HEK293 (cell line): Measurements from ENCODE around the gene HCAR2.
"Not testable (repeated sequence)": the region's sequence is repeated elsewhere in the genome, so short reads cannot be mapped to it uniquely, and the experiment has no call there.

Experiments
- CTCF ChIA-PET: fragments of 350-600 bp; formaldehyde crosslinking; extraction: SDS; loops from one replicate; lab custom pipeline; 2021; ENCODE audit warnings: antibody characterized with exemption; lab: Yijun Ruan, JAX
- POLR2A ChIA-PET: fragments of 300-600 bp; formaldehyde crosslinking; extraction: SDS; loops from one replicate; lab custom pipeline; 2020; ENCODE audit warnings: antibody characterized with exemption, inconsistent platforms; lab: Yijun Ruan, JAX
- H3K27ac ChIP-seq: fragments of 200-500 bp; sonication (Bioruptor generic); 2 replicates; pipeline ENCODE4 v1.5.1; 2014; ENCODE audit warnings: low read depth, low read length, control low read depth, inconsistent platforms; ENCODE audit errors: extremely low read depth
- H3K36me3 ChIP-seq, 2 experiments: fragments of 200-500 bp in 1 of 2; sonication (Bioruptor generic) in 1 of 2; 1 replicate in 1 of 2; 2 replicates in 1 of 2; pipeline ENCODE4 v1.5.1; 2014 to 2017; ENCODE audit warnings: inconsistent platforms in 2 of 2, low read length in 2 of 2; ENCODE audit not compliant: control insufficient read depth in 2 of 2, insufficient read depth in 1 of 2
- H3K4me1 ChIP-seq: fragments of 200-500 bp; sonication (Bioruptor generic); 2 replicates; pipeline ENCODE4 v1.5.1; 2014; ENCODE audit warnings: mild to moderate bottlenecking, low read length, inconsistent platforms; ENCODE audit not compliant: control insufficient read depth, insufficient read depth
- H3K4me3 ChIP-seq: 2 replicates; pipeline ENCODE4 v1.5.1; 2011; ENCODE audit warnings: low read depth, mild to moderate bottlenecking, control low read depth, low read length, moderate library complexity
- H3K9me3 ChIP-seq: fragments of 200-500 bp; sonication (Bioruptor generic); 2 replicates; pipeline ENCODE4 v1.5.1; 2014; ENCODE audit warnings: low read depth, low read length, inconsistent platforms; ENCODE audit not compliant: control insufficient read depth, insufficient read depth
- IKZF3 ChIP-seq: fragments of 450-650 bp; IDR thresholded peaks from 2 replicates; pipeline ENCODE4 v1.5.0; 2018; ENCODE audit warnings: missing biosample characterization, mild to moderate bottlenecking, missing genetic modification characterization, moderate library complexity
- KLF7 ChIP-seq: fragments of 450-650 bp; formaldehyde crosslinking; IDR thresholded peaks from 2 replicates; pipeline ENCODE4 v1.5.1; 2016; ENCODE audit warnings: missing biosample characterization, missing genetic modification characterization, borderline replicate concordance
- MZF1 ChIP-seq: fragments of 450-650 bp; formaldehyde crosslinking; IDR thresholded peaks from 2 replicates; pipeline ENCODE4 v1.5.1; 2017; ENCODE audit warnings: missing biosample characterization, missing genetic modification characterization, borderline replicate concordance
- OVOL3 ChIP-seq: fragments of 450-650 bp; formaldehyde crosslinking; IDR thresholded peaks from 2 replicates; pipeline ENCODE4 v1.5.1; 2016; ENCODE audit warnings: missing biosample characterization, missing genetic modification characterization
- SP2 ChIP-seq: fragments of 450-650 bp; formaldehyde crosslinking; IDR thresholded peaks from 2 replicates; pipeline ENCODE4 v1.5.1; 2016; ENCODE audit warnings: missing biosample characterization, missing genetic modification characterization
- SP3 ChIP-seq: fragments of 450-650 bp; formaldehyde crosslinking; IDR thresholded peaks from 2 replicates; pipeline ENCODE4 v1.5.1; 2016; ENCODE audit warnings: missing biosample characterization, missing genetic modification characterization
- ZBTB17 ChIP-seq: fragments of 450-650 bp; formaldehyde crosslinking; IDR thresholded peaks from 2 replicates; pipeline ENCODE4 v1.5.1; 2016; ENCODE audit warnings: missing biosample characterization, missing genetic modification characterization
- ZFP69B ChIP-seq: fragments of 450-650 bp; formaldehyde crosslinking; IDR thresholded peaks from 2 replicates; pipeline ENCODE4 v1.5.1; 2016; ENCODE audit warnings: missing biosample characterization, missing genetic modification characterization
- ZNF121 ChIP-seq: fragments of 450-650 bp; formaldehyde crosslinking; IDR thresholded peaks from 2 replicates; pipeline ENCODE4 v1.5.1; 2016; ENCODE audit warnings: missing biosample characterization, missing genetic modification characterization
- ZNF19 ChIP-seq: fragments of 450-650 bp; formaldehyde crosslinking; IDR thresholded peaks from 2 replicates; pipeline ENCODE4; 2016; ENCODE audit warnings: missing biosample characterization, missing genetic modification characterization, low read depth
- ZNF335 ChIP-seq: fragments of 450-650 bp; formaldehyde crosslinking; conservative IDR thresholded peaks from 2 replicates; pipeline ENCODE4 v1.5.1; 2016; ENCODE audit warnings: missing biosample characterization, missing genetic modification characterization
- ZNF558 ChIP-seq: fragments of 450-650 bp; formaldehyde crosslinking; IDR thresholded peaks from 2 replicates; pipeline ENCODE4 v1.5.1; 2016; ENCODE audit warnings: missing biosample characterization, missing genetic modification characterization
- ZNF596 ChIP-seq: fragments of 450-650 bp; IDR thresholded peaks from 2 replicates; pipeline ENCODE4 v1.5.0; 2018; ENCODE audit warnings: missing biosample characterization, mild to moderate bottlenecking, missing genetic modification characterization, moderate library complexity
- ZNF701 ChIP-seq: fragments of 450-650 bp; formaldehyde crosslinking; IDR thresholded peaks from 2 replicates; pipeline ENCODE4 v1.5.1; 2016; ENCODE audit warnings: missing biosample characterization, missing genetic modification characterization
- ZNF785 ChIP-seq: fragments of 450-650 bp; formaldehyde crosslinking; IDR thresholded peaks from 2 replicates; pipeline ENCODE4 v1.5.1; 2016; ENCODE audit warnings: missing biosample characterization, missing genetic modification characterization
- ZSCAN23 ChIP-seq: fragments of 450-650 bp; formaldehyde crosslinking; IDR thresholded peaks from 2 replicates; pipeline ENCODE4 v1.5.1; 2016; ENCODE audit warnings: missing biosample characterization, missing genetic modification characterization
- TF ChIP-seq, protein P1 (sequence below): fragments of 450-650 bp; formaldehyde crosslinking; IDR thresholded peaks from 2 replicates; pipeline ENCODE4 v1.5.0; 2017; ENCODE audit warnings: missing biosample characterization, missing genetic modification characterization, borderline replicate concordance
- TF ChIP-seq, protein P2 (sequence below): fragments of 450-650 bp; formaldehyde crosslinking; IDR thresholded peaks from 2 replicates; pipeline ENCODE4 v1.5.1; 2016; ENCODE audit warnings: missing biosample characterization, missing genetic modification characterization

HCAR2 gene

DNA sequence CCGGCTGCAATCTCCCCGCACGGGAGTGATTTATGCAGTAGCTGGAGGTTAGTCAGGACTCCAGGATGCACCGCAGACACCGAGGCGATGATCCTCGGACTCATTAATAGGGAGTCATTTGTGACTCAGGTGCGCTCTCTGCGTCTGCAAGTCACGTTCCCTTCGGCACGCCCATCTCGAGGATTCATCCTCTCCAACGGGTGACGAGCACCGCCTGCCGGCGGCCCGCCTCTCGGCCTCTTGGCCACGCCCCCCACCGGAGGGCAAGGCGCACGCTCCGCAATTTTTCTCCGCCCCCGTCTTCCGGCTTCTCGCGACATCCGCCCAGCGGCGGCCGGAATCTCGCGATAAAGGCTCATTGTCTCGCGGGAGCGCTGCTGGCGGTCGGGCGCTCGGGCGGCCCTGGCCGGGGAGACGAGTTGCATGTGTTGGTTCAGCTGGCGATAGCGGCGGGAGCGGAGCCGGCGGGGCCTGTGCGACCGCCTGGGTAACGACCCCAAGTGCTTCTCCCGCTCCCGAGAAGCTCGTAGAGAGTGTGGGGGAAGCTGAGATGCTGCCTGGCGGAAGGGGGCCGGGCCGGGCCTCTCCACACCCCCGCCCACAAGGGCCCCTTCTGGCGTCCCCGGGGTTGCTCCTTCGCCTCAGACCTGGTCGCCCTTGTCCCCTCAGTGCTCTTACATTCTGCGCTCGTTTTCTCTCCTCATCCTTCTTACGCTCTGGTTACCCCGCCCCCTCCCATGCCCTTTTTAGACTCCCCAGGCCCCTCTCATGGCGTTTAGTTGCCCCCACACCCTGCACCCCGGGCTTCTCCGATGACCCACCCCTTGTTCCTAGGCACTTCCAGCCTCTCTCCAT is 49.5 kb upstream of the HCAR2 start, which contains the start of gene DENR (continued):
- TF ChIP-seq KLF7 (tag by site-specific recombination) (peak; percentile 79; the same call in 1 of the 2 replicates), ZNF785 (tag by site-specific recombination) (no peak), ZFP69B (tag by site-specific recombination) (no peak), SP3 (peak; percentile 94), ZNF558 (tag by site-specific recombination) (no peak), ZNF596 (tag by site-specific recombination) (peak; percentile 68; the same call in 1 of the 2 replicates)
- TF ChIP-seq, protein P1, sequence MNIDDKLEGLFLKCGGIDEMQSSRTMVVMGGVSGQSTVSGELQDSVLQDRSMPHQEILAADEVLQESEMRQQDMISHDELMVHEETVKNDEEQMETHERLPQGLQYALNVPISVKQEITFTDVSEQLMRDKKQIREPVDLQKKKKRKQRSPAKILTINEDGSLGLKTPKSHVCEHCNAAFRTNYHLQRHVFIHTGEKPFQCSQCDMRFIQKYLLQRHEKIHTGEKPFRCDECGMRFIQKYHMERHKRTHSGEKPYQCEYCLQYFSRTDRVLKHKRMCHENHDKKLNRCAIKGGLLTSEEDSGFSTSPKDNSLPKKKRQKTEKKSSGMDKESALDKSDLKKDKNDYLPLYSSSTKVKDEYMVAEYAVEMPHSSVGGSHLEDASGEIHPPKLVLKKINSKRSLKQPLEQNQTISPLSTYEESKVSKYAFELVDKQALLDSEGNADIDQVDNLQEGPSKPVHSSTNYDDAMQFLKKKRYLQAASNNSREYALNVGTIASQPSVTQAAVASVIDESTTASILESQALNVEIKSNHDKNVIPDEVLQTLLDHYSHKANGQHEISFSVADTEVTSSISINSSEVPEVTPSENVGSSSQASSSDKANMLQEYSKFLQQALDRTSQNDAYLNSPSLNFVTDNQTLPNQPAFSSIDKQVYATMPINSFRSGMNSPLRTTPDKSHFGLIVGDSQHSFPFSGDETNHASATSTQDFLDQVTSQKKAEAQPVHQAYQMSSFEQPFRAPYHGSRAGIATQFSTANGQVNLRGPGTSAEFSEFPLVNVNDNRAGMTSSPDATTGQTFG (tag by site-specific recombination): no peak

DNA sequence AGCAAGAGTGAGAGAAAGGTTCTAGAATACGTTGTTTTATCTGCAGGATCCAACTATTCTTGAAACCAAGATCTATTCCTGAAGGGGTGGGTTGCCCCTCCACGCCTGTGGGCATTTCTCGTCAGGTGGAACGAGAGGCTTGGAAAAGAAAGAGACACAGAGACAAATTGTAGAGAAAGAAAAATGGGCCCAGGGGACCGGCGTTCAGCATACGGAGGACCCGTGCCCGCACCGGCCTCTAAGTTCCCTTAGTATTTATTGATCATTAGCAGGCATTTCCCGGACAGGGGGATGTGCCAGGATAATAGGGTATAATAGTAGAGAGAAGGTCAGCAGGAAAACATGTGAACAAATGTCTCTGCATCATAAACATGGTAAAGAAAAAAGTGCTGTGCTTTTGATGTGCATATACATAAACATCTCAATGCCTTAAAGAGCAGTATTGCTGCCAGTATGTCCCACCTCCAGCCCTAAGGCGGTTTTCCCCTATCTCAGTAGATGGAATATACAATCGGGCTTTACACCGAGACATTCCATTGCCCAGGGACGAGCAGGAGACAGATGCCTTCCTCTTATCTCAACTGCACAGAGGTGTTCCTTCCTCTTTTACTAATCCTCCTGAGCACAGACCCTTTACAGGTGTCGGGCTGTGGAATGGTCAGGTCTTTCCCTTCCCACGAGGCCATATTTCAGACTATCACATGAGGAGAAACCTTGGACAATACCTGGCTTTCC is 47.8 kb upstream of the HCAR2 start:
- H3K9me3 ChIP-seq, H3K27ac ChIP-seq, POLR2A ChIA-PET, CTCF ChIA-PET, H3K4me1 ChIP-seq, H3K4me3 ChIP-seq: not testable (repeated sequence)
- H3K36me3 ChIP-seq: peaks cover 20 to 27% of the 10 kb centered on the region in 2 experiments

DNA sequence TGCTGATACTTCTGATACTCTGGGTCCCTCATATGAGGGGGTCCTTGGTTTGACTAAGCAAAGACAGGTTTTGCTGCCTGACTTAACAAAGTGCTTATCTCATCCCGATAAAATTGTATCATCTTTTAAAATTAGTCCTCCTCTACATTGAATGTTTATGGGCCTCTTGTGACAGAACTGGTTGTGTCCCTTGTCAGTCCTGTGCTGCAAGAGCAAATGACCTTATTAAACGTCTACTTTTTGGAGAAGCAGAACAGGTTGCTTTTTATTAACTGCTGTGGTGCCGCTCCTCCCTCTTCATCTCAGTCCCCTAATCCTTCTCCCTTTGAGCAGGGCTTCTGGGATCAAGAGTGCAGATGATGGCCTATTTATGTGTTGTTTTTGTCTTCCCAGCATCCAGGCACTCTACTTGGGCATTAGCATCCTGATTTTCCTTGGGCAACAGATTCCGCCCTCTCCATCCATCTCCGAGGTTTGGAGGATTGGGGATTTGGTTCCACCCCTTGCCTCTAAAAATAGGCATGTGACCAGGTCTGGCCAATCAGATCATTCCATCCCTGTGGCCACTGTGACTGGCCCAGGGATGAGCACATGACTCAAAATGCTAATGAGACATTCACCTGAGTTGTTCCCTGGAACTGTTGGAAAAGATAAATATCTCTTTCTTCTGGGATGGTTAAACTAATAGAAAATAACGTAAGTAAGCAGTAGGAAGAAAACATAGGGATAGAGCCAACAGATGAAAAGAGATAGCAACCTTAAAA is 46.6 kb upstream of the HCAR2 start:
- Histone ChIP-seq H3K9me3 (no peaks in the 10 kb centered on the region), H3K27ac (no peak overlapping the region), H3K36me3 (peaks cover 8 to 15% of the 10 kb centered on the region in 2 experiments), H3K4me3 (no peak overlapping the region), H3K4me1 (peaks cover 4% of the 10 kb centered on the region; the same call in 1 of the 2 replicates)
- TF ChIP-seq SP2 (0 out of 2 replicates have a peak, but pooled peaks have one; percentile 16), ZNF19 (tag by site-specific recombination) (no peak), ZBTB17 (tag by site-specific recombination) (peak; percentile 79), ZNF335 (tag by site-specific recombination) (peak; percentile 20; the same call in 1 of the 2 replicates), ZSCAN23 (tag by site-specific recombination) (no peak), ZNF121 (no peak), ZNF701 (tag by site-specific recombination) (no peak), MZF1 (peak; percentile 69), IKZF3 (tag by site-specific recombination) (0 out of 2 replicates have a peak, but pooled peaks have one; percentile 36), OVOL3 (tag by site-specific recombination) (no peak)
- TF ChIP-seq, protein P2, sequence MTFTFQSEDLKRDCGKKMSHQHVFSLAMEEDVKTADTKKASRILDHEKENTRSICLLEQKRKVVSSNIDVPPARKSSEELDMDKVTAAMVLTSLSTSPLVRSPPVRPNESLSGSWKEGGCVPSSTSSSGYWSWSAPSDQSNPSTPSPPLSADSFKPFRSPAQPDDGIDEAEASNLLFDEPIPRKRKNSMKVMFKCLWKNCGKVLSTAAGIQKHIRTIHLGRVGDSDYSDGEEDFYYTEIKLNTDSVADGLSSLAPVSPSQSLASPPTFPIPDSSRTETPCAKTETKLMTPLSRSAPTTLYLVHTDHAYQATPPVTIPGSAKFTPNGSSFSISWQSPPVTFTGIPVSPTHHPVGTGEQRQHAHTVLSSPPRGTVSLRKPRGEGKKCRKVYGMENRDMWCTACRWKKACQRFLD (tag by site-specific recombination): no peak
- ChIA-PET CTCF (interaction anchor here (1.3 kb wide), 1 partner anchor 112 kb away, joined by 5 read pairs; no protein-coding TSS in a partner anchor), POLR2A (interaction anchor here (0.6 kb wide), 1 partner anchor 200 kb away, joined by 3 read pairs; no protein-coding TSS in a partner anchor)
